Astrocyte (in vitro differentiated cells and primary cell): ENCODE measurements around the gene NFAM1. TPM values are rescaled to one million over a fixed set of nuclear protein-coding genes. Genes with fewer than 3 reads are reported as not detected.

ENCODE experiments used
- DNase-seq: peaks from one replicate; pipeline ENCODE4 v3.0.0-alpha.2; 2010; ENCODE audit warnings: low read depth
- FAIRE-seq: peaks from 2 replicates; lab custom pipeline; 2011; peaks lifted over from hg19 to GRCh38; lab: Jason Lieb, UNC
- H2AFZ ChIP-seq: 2 replicates; pipeline ENCODE4 v1.6.0; 2012; ENCODE audit warnings: low read depth, low read length, inconsistent platforms
- H3K27ac ChIP-seq: 2 replicates; pipeline ENCODE4 v1.5.1; 2011; ENCODE audit warnings: low read depth, low read length, inconsistent platforms
- H3K27me3 ChIP-seq: 2 replicates; pipeline ENCODE4 v1.6.0; 2011; ENCODE audit warnings: low read length, inconsistent platforms; ENCODE audit not compliant: insufficient read depth
- H3K36me3 ChIP-seq: 2 replicates; pipeline ENCODE4 v1.5.1; 2011; ENCODE audit warnings: low read length, inconsistent platforms; ENCODE audit not compliant: insufficient read depth
- H3K4me1 ChIP-seq: 2 replicates; pipeline ENCODE4 v1.5.1; 2011; ENCODE audit warnings: low read length, inconsistent platforms; ENCODE audit not compliant: insufficient read depth
- H3K4me2 ChIP-seq: 2 replicates; pipeline ENCODE4 v1.6.0; 2012; ENCODE audit warnings: low read length, inconsistent platforms
- H3K4me3 ChIP-seq: 2 replicates; pipeline ENCODE4 v1.5.1; 2011; ENCODE audit warnings: low read depth, mild to moderate bottlenecking, low read length, inconsistent platforms; ENCODE audit not compliant: insufficient read depth
- H3K79me2 ChIP-seq: 2 replicates; pipeline ENCODE4 v1.6.0; 2012; ENCODE audit warnings: mild to moderate bottlenecking, low read length, inconsistent platforms; ENCODE audit not compliant: insufficient read depth
- H3K9ac ChIP-seq: 2 replicates; pipeline ENCODE4 v1.6.0; 2012; ENCODE audit warnings: mild to moderate bottlenecking, low read length, inconsistent platforms
- H3K9me3 ChIP-seq: 2 replicates; pipeline ENCODE4 v1.5.1; 2012; ENCODE audit warnings: low read depth, mild to moderate bottlenecking, low read length, inconsistent platforms; ENCODE audit not compliant: insufficient read depth
- H4K20me1 ChIP-seq: 2 replicates; pipeline ENCODE4 v1.6.0; 2012; ENCODE audit warnings: low read length, inconsistent platforms; ENCODE audit not compliant: insufficient read depth
- H3K27ac Mint-ChIP-seq: one replicate; pipeline ENCODE4 v1.8.0; 2021; ENCODE audit warnings: mild to moderate bottlenecking, mixed read lengths; ENCODE audit not compliant: unreplicated experiment
- H3K27me3 Mint-ChIP-seq: one replicate; pipeline ENCODE4 v1.8.0; 2021; ENCODE audit warnings: low read depth, mixed read lengths; ENCODE audit not compliant: unreplicated experiment
- H3K36me3 Mint-ChIP-seq: one replicate; pipeline ENCODE4 v1.8.0; 2021; ENCODE audit warnings: low read depth, mixed read lengths; ENCODE audit not compliant: unreplicated experiment
- H3K4me1 Mint-ChIP-seq: one replicate; pipeline ENCODE4 v1.8.0; 2021; ENCODE audit warnings: low read depth, mixed read lengths; ENCODE audit not compliant: unreplicated experiment
- H3K4me3 Mint-ChIP-seq: one replicate; pipeline ENCODE4 v1.8.0; 2021; ENCODE audit warnings: mild to moderate bottlenecking, moderate library complexity, mixed read lengths; ENCODE audit not compliant: unreplicated experiment
- H3K9me3 Mint-ChIP-seq: one replicate; pipeline ENCODE4 v1.8.0; 2021; ENCODE audit warnings: mild to moderate bottlenecking, mixed read lengths; ENCODE audit not compliant: unreplicated experiment
- EZH2 ChIP-seq: IDR thresholded peaks from 2 replicates; pipeline ENCODE4 v1.6.1; 2012; ENCODE audit warnings: mild to moderate bottlenecking, low read length, inconsistent platforms; ENCODE audit not compliant: insufficient read depth
- total RNA-seq: library from RNA; stranded (reverse); gene quantifications from 2 replicates; pipeline ENCODE4 v1.2.1, GENCODE V29; 2021
- TF ChIP-seq, protein P1 (sequence below): IDR thresholded peaks from 2 replicates; pipeline ENCODE4 v1.5.1; 2011; ENCODE audit warnings: low read depth, mild to moderate bottlenecking, inconsistent platforms, low read length, moderate library complexity; ENCODE audit not compliant: insufficient read depth

Gene NFAM1
- total RNA-seq, 1 donor from 2014 or later = 0.07 TPM

DNA sequence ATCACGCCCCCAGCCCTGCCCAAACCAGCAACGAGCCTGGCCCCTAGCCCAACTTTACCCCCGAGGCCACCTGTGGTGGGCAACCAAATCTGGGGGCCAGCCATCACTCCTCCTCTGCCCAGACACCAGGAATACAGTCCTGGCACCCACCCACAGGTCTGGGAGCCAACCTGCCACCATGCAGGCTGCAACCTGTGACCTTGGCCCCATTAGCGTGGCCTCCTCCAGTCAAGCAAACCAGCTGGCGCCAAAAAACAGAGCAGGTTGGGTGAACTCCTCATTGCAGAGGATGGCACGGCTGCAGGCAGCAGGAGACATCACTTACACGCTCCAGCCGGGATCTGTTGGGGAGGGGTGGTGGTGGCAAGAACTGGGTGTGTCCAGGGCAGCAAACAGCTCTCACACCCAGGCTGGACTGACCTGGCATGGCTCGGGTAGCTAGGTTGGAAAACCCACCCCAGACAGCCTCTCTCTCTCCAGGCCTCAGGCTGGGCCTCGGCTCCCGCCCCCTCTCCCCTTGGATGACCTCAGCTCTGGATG is 96.3 kb downstream of the NFAM1 start:
- no peaks in the 10 kb centered on the region for H3K4me1 Mint-ChIP-seq
- no peak overlapping the region for H3K27ac ChIP-seq
- no peak overlapping the region for H3K4me3 ChIP-seq
- DNase-seq = no peak
- no peaks in the 10 kb centered on the region for H3K9me3 ChIP-seq
- H2AFZ ChIP-seq = no peak overlapping the region
- H3K9me3 Mint-ChIP-seq = peaks cover 2% of the 10 kb centered on the region
- H3K27ac Mint-ChIP-seq = no peak overlapping the region
- no peak overlapping the region for H3K4me2 ChIP-seq
- H3K36me3 ChIP-seq = no peaks in the 10 kb centered on the region
- no peaks in the 10 kb centered on the region for H3K79me2 ChIP-seq
- peaks cover 16% of the 10 kb centered on the region for H3K27me3 ChIP-seq
- TF ChIP-seq, protein P1, sequence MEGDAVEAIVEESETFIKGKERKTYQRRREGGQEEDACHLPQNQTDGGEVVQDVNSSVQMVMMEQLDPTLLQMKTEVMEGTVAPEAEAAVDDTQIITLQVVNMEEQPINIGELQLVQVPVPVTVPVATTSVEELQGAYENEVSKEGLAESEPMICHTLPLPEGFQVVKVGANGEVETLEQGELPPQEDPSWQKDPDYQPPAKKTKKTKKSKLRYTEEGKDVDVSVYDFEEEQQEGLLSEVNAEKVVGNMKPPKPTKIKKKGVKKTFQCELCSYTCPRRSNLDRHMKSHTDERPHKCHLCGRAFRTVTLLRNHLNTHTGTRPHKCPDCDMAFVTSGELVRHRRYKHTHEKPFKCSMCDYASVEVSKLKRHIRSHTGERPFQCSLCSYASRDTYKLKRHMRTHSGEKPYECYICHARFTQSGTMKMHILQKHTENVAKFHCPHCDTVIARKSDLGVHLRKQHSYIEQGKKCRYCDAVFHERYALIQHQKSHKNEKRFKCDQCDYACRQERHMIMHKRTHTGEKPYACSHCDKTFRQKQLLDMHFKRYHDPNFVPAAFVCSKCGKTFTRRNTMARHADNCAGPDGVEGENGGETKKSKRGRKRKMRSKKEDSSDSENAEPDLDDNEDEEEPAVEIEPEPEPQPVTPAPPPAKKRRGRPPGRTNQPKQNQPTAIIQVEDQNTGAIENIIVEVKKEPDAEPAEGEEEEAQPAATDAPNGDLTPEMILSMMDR = no peak
- TF ChIP-seq EZH2 = no peak
- H3K9ac ChIP-seq = no peak overlapping the region
- no peaks in the 10 kb centered on the region for H3K4me1 ChIP-seq
- no peaks in the 10 kb centered on the region for H3K36me3 Mint-ChIP-seq
- H4K20me1 ChIP-seq = peaks cover 56% of the 10 kb centered on the region
- H3K27me3 Mint-ChIP-seq = peaks cover 73% of the 10 kb centered on the region
- FAIRE-seq = no peak
- no peak overlapping the region for H3K4me3 Mint-ChIP-seq

DNA sequence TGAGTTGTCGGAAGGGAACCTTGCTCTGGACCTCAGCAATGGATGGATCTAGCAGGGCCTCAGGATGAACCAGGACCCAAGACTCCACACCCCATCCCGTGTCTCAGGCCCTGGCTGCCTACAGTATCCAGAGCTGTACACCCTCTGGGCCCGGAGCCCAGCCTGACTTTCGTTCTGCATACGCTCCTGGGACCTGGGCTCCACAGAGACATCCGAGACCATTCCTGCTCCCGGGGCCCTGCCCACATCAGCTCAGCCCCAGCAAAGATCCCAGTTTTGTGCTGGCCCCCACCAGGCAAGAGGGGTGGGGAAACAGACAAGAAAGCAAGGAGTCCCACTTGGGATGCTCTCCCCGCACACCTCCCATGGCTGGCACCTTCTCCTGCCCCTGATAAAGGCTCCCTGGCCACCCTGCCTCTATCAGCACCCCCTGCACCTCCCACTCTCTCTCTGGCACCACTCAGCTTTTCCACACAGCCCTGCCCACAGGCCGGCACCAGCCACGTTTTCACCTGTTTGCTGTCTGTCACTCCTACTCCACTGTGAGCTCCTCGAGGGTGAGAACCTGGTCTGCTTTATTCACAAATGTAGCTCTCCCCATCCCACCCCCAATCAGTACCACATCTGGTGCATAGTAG is 97.2 kb downstream of the NFAM1 start:
- TF ChIP-seq, protein P1 = no peak
- no peak for TF ChIP-seq EZH2
- H3K4me1 ChIP-seq = no peaks in the 10 kb centered on the region
- peaks cover 73% of the 10 kb centered on the region for H3K27me3 Mint-ChIP-seq
- H3K27ac Mint-ChIP-seq = no peak overlapping the region
- H4K20me1 ChIP-seq = peaks cover 50% of the 10 kb centered on the region
- no peaks in the 10 kb centered on the region for H3K9me3 ChIP-seq
- no peaks in the 10 kb centered on the region for H3K79me2 ChIP-seq
- H3K9me3 Mint-ChIP-seq = peaks cover 2% of the 10 kb centered on the region
- H2AFZ ChIP-seq = no peak overlapping the region
- FAIRE-seq (no peak), DNase-seq (no peak)
- H3K4me3 Mint-ChIP-seq = no peak overlapping the region
- H3K36me3 ChIP-seq = no peaks in the 10 kb centered on the region
- H3K4me3 ChIP-seq = no peak overlapping the region
- H3K9ac ChIP-seq = no peak overlapping the region
- H3K36me3 Mint-ChIP-seq = no peaks in the 10 kb centered on the region
- H3K27me3 ChIP-seq = peaks cover 16% of the 10 kb centered on the region
- no peaks in the 10 kb centered on the region for H3K4me1 Mint-ChIP-seq
- no peak overlapping the region for H3K4me2 ChIP-seq
- no peak overlapping the region for H3K27ac ChIP-seq

DNA sequence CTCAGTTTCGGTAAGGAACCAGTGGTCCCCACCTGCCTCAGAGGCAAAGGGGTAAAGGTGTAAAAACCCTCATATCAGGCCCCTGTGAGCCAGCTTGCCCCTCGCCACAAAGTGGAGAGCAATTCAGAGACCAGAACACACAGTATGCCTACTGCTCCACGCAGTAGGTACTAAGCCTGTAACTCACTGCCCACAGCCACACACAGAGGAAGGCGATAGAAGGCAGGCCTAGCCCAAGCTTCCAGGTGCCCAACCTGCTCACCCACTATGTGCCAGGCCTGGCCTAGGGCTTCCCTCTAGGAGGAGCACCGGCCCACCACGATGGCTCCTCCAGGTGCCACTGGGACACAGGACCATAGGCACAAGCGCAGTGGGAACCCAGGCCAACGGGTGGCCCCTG is 98.7 kb downstream of the NFAM1 start:
- FAIRE-seq (no peak), DNase-seq (no peak)
- Mint-ChIP-seq H3K36me3 (no peaks in the 10 kb centered on the region), H3K27ac (no peak overlapping the region), H3K4me1 (peaks cover 2% of the 10 kb centered on the region), H3K4me3 (no peak overlapping the region), H3K9me3 (peaks cover 2% of the 10 kb centered on the region), H3K27me3 (peaks cover 70% of the 10 kb centered on the region)
- no peak overlapping the region for H3K27ac ChIP-seq
- H3K79me2 ChIP-seq = no peaks in the 10 kb centered on the region
- no peak overlapping the region for H3K9ac ChIP-seq
- TF ChIP-seq, protein P1 = no peak
- no peak for TF ChIP-seq EZH2
- no peaks in the 10 kb centered on the region for H3K9me3 ChIP-seq
- H3K4me2 ChIP-seq = no peak overlapping the region
- H3K4me3 ChIP-seq = no peak overlapping the region
- H3K27me3 ChIP-seq = peaks cover 12% of the 10 kb centered on the region
- H3K4me1 ChIP-seq = no peaks in the 10 kb centered on the region
- H3K36me3 ChIP-seq = no peaks in the 10 kb centered on the region
- peaks cover 48% of the 10 kb centered on the region for H4K20me1 ChIP-seq
- H2AFZ ChIP-seq = no peak overlapping the region
